Adrenal gland (tissue), 5 donors: ENCODE data around the gene GRB10.

ENCODE experiments used
- POLR2A ChIP-seq, 2 donors: fragments of 450-650 bp; IDR thresholded peaks; one replicate each; pipeline ENCODE4 v1.6.1; 2017; ENCODE audit warnings: antibody characterized with exemption in 2 of 2, mild to moderate bottlenecking in 2 of 2, moderate library complexity in 1 of 2
- TF ChIP-seq, protein P1 (sequence below), 6 experiments: fragments of 450-650 bp in 4 of 6; fragments of 200-600 bp in 2 of 6; sonication (generic) in 1 of 6; IDR thresholded peaks; 1 replicate in 5 of 6; 2 replicates in 1 of 6; pipeline versions ENCODE4 v1.5.1 to v1.8.0; 2016 to 2021; ENCODE audit warnings: antibody characterized with exemption in 6 of 6, mild to moderate bottlenecking in 2 of 6, moderate library complexity in 1 of 6
- donor health status: DM: no; HTN: no; CAD: no.

GRCh38 chr7:50653981-50654425 is 128.7 kb downstream of the GRB10 start:
- TF ChIP-seq, protein P1, sequence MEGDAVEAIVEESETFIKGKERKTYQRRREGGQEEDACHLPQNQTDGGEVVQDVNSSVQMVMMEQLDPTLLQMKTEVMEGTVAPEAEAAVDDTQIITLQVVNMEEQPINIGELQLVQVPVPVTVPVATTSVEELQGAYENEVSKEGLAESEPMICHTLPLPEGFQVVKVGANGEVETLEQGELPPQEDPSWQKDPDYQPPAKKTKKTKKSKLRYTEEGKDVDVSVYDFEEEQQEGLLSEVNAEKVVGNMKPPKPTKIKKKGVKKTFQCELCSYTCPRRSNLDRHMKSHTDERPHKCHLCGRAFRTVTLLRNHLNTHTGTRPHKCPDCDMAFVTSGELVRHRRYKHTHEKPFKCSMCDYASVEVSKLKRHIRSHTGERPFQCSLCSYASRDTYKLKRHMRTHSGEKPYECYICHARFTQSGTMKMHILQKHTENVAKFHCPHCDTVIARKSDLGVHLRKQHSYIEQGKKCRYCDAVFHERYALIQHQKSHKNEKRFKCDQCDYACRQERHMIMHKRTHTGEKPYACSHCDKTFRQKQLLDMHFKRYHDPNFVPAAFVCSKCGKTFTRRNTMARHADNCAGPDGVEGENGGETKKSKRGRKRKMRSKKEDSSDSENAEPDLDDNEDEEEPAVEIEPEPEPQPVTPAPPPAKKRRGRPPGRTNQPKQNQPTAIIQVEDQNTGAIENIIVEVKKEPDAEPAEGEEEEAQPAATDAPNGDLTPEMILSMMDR (IDR thresholded peaks at IDR 0.05) = no peak
- no peak for TF ChIP-seq POLR2A (IDR thresholded peaks at IDR 0.05)
